ENCODE measurements around the gene SLC8B1.

- TF ChIP-seq, protein P1, sequence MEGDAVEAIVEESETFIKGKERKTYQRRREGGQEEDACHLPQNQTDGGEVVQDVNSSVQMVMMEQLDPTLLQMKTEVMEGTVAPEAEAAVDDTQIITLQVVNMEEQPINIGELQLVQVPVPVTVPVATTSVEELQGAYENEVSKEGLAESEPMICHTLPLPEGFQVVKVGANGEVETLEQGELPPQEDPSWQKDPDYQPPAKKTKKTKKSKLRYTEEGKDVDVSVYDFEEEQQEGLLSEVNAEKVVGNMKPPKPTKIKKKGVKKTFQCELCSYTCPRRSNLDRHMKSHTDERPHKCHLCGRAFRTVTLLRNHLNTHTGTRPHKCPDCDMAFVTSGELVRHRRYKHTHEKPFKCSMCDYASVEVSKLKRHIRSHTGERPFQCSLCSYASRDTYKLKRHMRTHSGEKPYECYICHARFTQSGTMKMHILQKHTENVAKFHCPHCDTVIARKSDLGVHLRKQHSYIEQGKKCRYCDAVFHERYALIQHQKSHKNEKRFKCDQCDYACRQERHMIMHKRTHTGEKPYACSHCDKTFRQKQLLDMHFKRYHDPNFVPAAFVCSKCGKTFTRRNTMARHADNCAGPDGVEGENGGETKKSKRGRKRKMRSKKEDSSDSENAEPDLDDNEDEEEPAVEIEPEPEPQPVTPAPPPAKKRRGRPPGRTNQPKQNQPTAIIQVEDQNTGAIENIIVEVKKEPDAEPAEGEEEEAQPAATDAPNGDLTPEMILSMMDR (IDR thresholded peaks at IDR 0.05) = no peak
- TF ChIP-seq POLR2A (IDR thresholded peaks at IDR 0.05) = no peak
Measured at GRCh38 chr12:113325916-113326315, 9.0 kb downstream of the SLC8B1 start.
